Mucosa of descending colon (tissue), 3 donors: ENCODE results near the gene MOV10. TPM values are rescaled to one million over a fixed set of nuclear protein-coding genes. Genes with fewer than 3 reads are reported as not detected.
"Not testable (repeated sequence)": the region's sequence is repeated elsewhere in the genome, so short reads cannot be mapped to it uniquely, and the experiment has no call there.

Experiments used
- ATAC-seq: fragments of 200-7000 bp; cut with Tn5 transposase; one replicate; pipeline ENCODE4 v1.9.1; 2020; ENCODE audit warnings: mild to moderate bottlenecking, moderate library complexity
- DNase-seq, 3 donors: peaks; one replicate each; pipeline ENCODE4 v3.0.0-alpha.2; 2020
- H3K36me3 ChIP-seq: fragments of 200-600 bp; one replicate; pipeline ENCODE4 v1.8.0; 2021; ENCODE audit warnings: low read depth, mild to moderate bottlenecking
- H3K4me1 ChIP-seq: fragments of 200-600 bp; one replicate; pipeline ENCODE4 v1.8.0; 2021; ENCODE audit warnings: low read depth, mild to moderate bottlenecking
- H3K4me3 ChIP-seq: fragments of 200-600 bp; one replicate; pipeline ENCODE4 v1.8.0; 2021; ENCODE audit warnings: mild to moderate bottlenecking
- H3K9me3 ChIP-seq: fragments of 200-600 bp; one replicate; pipeline ENCODE4 v1.8.0; 2021; ENCODE audit warnings: mild to moderate bottlenecking
- CTCF ChIP-seq: fragments of 200-600 bp; IDR thresholded peaks from one replicate; pipeline ENCODE4 v1.8.0; 2022; ENCODE audit warnings: antibody characterized with exemption, mild to moderate bottlenecking
- intact Hi-C, 2 donors: fragments of 100-400 bp; cut with DNase I in 1 of 2; cut with micrococcal nuclease in 1 of 2; formaldehyde crosslinking; loops; one replicate each; pipeline versions ENCODE4 v1.11.0 to v1.11.1; 2022; cut with DNase I, micrococcal nuclease
- total RNA-seq, 3 donors: library from RNA; stranded (reverse); fragmentation: NEBNext Ultra II Directional in 2 of 3; extraction: Animal tissue kit (Norgen Biotek cat#: 25700) in 2 of 3; gene quantifications; one replicate each; pipeline versions ENCODE4 v1.2.1 to v1.2.4, GENCODE V29; 2021 to 2023
- donor health status: DM: no; HTN: no; CAD: no; lungs with moderate emphysema.
- donor health status: DM: no; HTN: no; CAD: no.
- donor health status: DM: no; HTN: yes; CAD: no.

The MOV10 gene
- total RNA-seq, 3 donors from 2014 or later: 66.4 to 85.2 (median 77.6) TPM

GRCh38 chr1:112717263-112717873, 42.9 kb downstream of the MOV10 start:
- TF ChIP-seq CTCF: no peak
- ATAC-seq (no peak), DNase-seq (no peak)
- intact Hi-C loops: loop anchor here (5.0 to 10.0 kb wide), 2 partner anchors 85 to 327 kb away; no protein-coding TSS in a partner anchor
- Histone ChIP-seq H3K4me1 (peaks cover 12% of the 10 kb centered on the region), H3K4me3 (no peak overlapping the region), H3K36me3 (no peaks in the 10 kb centered on the region), H3K9me3 (no peaks in the 10 kb centered on the region)

GRCh38 chr1:112718691-112719418, 44.4 kb downstream of the MOV10 start:
- intact Hi-C loops: loop anchor here (5.0 to 10.0 kb wide), 2 partner anchors 83 to 326 kb away; no protein-coding TSS in a partner anchor
- no peak overlapping the region for H3K4me3 ChIP-seq
- DNase-seq (peak; percentile 83 to 88 (median 84)), ATAC-seq (peak; percentile 38)
- H3K36me3 ChIP-seq: no peaks in the 10 kb centered on the region
- H3K4me1 ChIP-seq: peaks cover 12% of the 10 kb centered on the region
- H3K9me3 ChIP-seq: no peaks in the 10 kb centered on the region
- peak; percentile 69 for TF ChIP-seq CTCF

GRCh38 chr1:112719706-112720105, 45.2 kb downstream of the MOV10 start:
- H3K4me3 ChIP-seq: no peak overlapping the region
- H3K9me3 ChIP-seq: no peaks in the 10 kb centered on the region
- TF ChIP-seq CTCF: no peak
- intact Hi-C loops: loop anchor here (5.0 to 10.0 kb wide), 2 partner anchors 83 to 325 kb away; no protein-coding TSS in a partner anchor
- ATAC-seq (no peak), DNase-seq (no peak)
- H3K36me3 ChIP-seq: no peaks in the 10 kb centered on the region
- H3K4me1 ChIP-seq: peaks cover 5% of the 10 kb centered on the region

GRCh38 chr1:112720800-112721199, 46.3 kb downstream of the MOV10 start:
- intact Hi-C loops: loop anchor here in 1 of 2 donors (5.0 kb wide), 1 partner anchor 82 kb away; no protein-coding TSS in a partner anchor
- Histone ChIP-seq H3K36me3 (no peaks in the 10 kb centered on the region), H3K4me3 (no peak overlapping the region), H3K9me3 (no peaks in the 10 kb centered on the region), H3K4me1 (peaks cover 3% of the 10 kb centered on the region)
- TF ChIP-seq CTCF: no peak
- ATAC-seq (no peak), DNase-seq (no peak)

- intact Hi-C loops: loop anchor here in 1 of 2 donors (5.0 kb wide), 1 partner anchor 81 kb away; no protein-coding TSS in a partner anchor
- H3K36me3 ChIP-seq, ATAC-seq, H3K4me3 ChIP-seq, H3K4me1 ChIP-seq, H3K9me3 ChIP-seq, DNase-seq: not testable (repeated sequence)
These were observed 46.8 kb downstream of the MOV10 start for GRCh38 chr1:112721294-112721693.

GRCh38 chr1:112721966-112722524, 47.6 kb downstream of the MOV10 start:
- Histone ChIP-seq H3K4me1 (no peaks in the 10 kb centered on the region), H3K9me3 (no peaks in the 10 kb centered on the region), H3K4me3 (no peak overlapping the region), H3K36me3 (no peaks in the 10 kb centered on the region)
- ATAC-seq (no peak), DNase-seq (no peak)
- TF ChIP-seq CTCF: no peak
- intact Hi-C loops: loop anchor here in 1 of 2 donors (5.0 kb wide), 1 partner anchor 80 kb away; no protein-coding TSS in a partner anchor
